HEK293T (cell line): ENCODE data around the gene HSPD1.

Experiments
- BHLHE40 ChIP-seq: fragments of 450-650 bp; IDR thresholded peaks from 2 replicates; pipeline ENCODE4 v1.6.1; 2016; ENCODE audit warnings: mild to moderate bottlenecking, moderate library complexity, borderline replicate concordance
- ELF4 ChIP-seq: fragments of 450-650 bp; IDR thresholded peaks from 2 replicates; pipeline ENCODE4 v1.6.1; 2017; ENCODE audit warnings: antibody characterized with exemption
- FOXA1 ChIP-seq: fragments of 450-650 bp; IDR thresholded peaks from 2 replicates; pipeline ENCODE4 v1.6.1; 2016; ENCODE audit warnings: mild to moderate bottlenecking
- HDGF ChIP-seq: fragments of 450-650 bp; IDR thresholded peaks from 2 replicates; pipeline ENCODE4 v1.6.1; 2017; ENCODE audit warnings: antibody characterized with exemption, borderline replicate concordance
- SP1 ChIP-seq: fragments of 450-650 bp; IDR thresholded peaks from 2 replicates; pipeline ENCODE4 v1.6.1; 2017

GRCh38 chr2:197450465-197450864, 49.2 kb downstream of the HSPD1 start:
- no peak for TF ChIP-seq SP1
- no peak for TF ChIP-seq FOXA1
- no peak for TF ChIP-seq ELF4
- TF ChIP-seq BHLHE40 = no peak
- no peak for TF ChIP-seq HDGF
